GF-D8 (cell line): ENCODE results near the gene SSRP1.
"Not testable (repeated sequence)": the region's sequence is repeated elsewhere in the genome, so short reads cannot be mapped to it uniquely, and the experiment has no call there.

Source experiments
- DNase-seq: peaks from one replicate; lab custom pipeline; 2025; lab: John Stamatoyannopoulos, UW

Gene SSRP1

DNA sequence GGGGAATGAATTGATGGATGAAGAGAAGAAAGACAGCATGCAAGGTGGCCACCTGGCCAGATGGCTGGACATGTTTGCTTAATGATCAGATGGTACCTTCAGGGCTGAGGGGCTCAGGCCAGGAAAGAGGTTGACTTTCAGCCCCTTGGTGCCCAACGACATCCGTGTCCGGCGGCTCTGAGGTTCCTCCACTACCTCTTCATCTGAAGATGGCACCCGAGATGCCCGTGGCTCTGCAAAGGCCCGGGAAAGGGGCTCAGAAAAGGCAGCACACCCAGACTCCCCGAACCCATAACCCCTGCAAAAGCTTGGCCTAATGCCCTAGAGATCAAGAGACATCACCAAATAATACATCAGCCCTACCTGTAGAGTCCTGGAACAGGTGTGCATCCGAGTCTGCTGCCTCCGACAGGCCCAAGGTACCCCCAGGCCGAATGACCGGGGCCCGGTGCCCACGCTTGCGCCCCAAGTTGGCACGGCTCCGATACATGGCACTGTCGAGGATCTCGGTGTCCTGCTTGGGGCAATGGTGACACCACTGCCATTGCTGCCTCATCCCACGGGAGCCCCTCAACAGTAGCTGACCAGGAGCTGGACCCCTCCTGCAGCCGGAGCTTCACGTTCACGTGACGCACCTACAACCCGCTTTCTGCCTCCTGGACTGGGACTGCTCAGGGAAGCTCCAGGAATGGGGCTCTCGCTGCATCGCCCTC is 33.8 kb downstream of the SSRP1 start:
- no peak for DNase-seq

DNA sequence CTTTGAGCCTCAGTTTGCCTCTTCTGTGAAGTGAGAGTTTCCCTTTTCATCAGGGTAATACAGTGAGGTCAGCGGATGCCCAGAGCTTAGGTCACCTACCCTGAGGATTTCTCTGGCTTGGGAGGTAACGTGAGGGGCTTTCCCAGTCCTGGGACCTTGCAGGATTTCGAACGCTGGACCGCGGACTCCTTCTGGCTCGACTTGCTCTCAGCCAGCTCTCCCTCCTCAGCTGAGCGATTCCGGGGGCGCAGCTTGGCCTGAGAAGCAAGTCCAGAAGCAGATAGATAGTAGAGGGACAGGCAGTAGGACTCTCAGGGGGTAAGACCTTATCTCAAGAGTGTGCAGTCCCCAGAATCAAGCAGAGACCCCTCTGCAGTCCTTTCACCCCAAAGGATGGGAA is 34.9 kb downstream of the SSRP1 start:
- DNase-seq: no peak

- DNase-seq: no peak
These were observed 36.4 kb downstream of the SSRP1 start for GRCh38 chr11:57299150-57299737.

DNA sequence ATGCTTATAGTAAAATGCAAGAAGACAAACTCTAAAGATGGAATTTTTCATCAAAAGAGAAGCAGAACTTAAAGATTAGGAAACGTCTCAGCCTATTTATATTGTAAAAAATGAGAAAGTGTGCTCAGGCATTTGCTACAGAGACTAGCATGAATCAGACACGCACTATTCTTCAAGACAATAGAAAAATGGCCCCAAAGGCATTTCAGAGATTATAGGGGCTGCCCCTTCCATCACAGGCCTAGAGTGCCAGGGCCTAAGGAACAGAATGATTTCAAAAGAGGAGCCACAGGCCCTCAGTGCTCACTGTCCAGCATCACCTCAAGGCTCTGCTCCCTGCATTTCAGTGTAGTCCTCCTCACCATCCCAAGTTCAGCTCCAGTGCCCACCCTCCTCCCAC is 38.5 kb downstream of the SSRP1 start:
- DNase-seq: no peak

- DNase-seq: not testable (repeated sequence)
These were observed 39.5 kb downstream of the SSRP1 start for GRCh38 chr11:57296205-57296604.

DNA sequence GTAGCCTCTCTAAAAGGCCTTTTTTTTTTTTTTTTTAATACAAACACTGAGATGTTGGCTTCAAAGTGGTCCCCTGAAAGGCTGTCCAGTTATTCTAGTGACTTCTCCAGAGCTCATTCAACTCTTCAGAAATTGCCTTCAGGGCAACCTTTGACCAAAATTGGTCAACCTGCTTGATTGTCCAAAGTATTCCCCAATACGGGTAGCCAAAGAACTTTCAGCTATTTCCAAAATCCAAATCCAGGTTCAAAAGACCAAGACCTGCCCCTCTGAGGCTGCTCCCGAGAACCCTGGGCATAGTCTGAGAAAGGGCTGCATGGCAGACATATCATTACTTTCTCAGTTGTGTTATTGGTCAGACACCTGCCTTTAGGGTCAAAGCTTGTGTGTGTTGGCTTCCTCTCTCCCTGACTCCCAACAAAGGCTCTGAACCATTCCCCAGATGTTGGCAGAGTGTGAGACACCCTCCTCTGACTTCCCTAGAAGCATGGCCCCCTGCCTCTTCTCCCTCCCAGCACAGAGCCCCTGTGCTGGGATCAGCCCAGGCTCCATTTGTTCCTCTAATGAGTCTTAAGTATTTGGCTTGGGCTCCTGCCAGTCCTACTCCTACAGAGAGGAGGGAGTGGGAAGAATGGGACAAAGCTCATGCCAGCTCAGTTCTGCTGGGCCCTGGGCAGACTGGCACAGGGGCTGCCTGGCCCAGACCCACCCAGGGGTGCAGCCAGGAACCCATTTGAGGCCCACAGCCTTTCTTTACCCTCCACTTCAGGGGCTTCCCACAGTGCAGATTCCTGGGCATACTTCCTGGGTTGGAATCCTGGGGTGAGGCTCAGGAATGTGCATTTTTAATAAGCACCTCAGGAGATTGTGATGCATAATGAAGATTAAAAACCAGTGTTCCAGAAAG is 41.2 kb downstream of the SSRP1 start:
- DNase-seq: no peak

- no peak for DNase-seq
These were observed 45.4 kb downstream of the SSRP1 start for GRCh38 chr11:57290288-57290687.

DNA sequence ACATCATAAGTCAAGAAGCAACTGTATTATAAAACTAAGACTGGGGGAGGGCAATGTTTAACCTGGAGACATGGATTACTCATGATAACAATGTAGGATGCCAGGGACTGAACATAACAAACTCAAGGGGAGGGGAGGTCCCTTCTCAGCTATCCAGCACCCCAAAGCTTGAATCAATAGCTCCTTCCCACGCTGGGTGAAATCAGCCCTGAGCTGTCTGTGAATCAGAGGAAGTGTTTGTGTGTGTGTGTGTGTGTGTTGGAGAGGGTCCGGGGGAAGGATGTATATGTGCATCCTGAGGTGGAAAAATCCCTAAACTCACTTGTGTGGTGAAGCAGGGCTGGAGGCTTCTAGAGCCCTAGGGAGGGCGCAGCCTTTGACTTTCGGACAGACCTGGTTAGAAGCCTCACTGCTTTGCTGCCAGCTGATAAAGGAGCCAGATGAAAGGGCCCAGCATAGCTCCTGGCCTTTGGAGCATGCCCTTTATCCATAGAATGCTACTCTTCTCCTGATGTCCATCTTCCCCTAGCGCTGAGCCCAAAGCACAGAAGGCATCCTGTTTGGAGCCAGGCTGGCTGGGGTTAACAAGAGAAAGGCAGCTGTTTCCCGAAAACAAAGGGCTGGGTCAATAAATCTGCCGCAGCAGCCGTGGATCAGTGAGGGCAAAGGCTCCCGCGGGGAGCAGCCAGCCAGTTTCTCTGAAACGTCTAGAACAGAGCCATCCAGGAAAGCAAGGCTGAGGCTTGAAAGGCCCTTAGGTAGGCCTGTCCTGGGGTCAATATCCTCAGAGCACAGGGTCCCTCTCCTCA is 46.7 kb downstream of the SSRP1 start:
- no peak for DNase-seq

DNA sequence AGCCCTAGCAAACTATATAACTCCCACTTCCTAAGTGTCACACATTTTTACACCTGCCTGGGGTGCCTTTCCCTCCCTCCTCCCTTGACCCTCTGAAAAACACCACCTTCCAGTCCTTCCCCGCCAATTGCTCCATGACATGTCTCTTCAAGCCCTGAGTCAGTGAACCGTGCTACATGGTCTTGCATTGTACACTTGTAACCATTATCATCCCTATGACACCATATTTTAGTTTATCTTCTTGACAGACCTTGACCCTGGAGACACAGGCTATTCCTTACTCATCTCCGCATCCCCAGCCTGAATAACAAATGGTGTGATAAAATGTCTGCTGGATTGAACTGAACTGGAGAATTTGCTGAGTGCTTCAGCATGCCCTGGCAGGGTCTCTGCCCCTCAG is 47.8 kb downstream of the SSRP1 start:
- no peak for DNase-seq

- no peak for DNase-seq
These were observed 52.3 kb downstream of the SSRP1 start for GRCh38 chr11:57283231-57283990.

GRCh38 chr11:57281546-57281945 is 54.1 kb downstream of the SSRP1 start:
- not testable (repeated sequence) for DNase-seq

DNA sequence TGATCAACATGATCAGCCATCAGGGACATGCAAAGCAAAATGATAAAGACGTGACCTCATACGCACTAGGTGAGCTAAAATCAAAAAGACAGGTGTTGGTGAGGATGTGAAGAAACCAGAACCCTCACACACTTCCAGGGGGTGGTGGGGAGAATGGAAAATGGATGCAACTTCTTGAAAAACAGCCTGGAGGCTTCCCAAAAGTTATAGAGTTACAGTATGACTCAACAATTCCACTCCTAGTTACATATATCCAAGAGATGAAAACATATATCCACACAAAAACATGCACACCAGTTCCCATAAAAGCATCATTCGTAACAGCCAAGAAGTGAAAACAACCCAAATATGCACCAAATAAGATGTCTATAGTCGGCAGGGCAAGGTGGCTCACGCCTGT is 56.6 kb downstream of the SSRP1 start:
- no peak for DNase-seq

DNA sequence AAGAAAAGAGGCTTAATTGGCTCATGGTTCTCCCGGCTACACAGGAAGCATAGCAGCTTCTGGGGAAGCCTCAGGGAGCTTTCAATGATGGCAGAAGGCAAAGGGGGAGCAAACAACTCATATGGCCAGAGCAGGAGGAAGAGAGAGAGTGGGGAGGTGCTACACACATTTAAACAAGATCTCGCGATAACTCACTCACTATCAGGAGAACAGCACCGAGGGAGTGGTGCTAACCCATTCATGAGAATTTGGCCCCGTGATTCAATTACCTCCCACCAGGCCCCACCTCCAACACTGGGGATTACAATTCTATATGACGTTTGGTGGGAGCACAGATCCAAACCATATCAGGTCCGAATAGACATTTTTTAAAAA is 57.0 kb downstream of the SSRP1 start:
- DNase-seq: no peak

GRCh38 chr11:57277845-57278720 is 57.6 kb downstream of the SSRP1 start:
- no peak for DNase-seq

DNA sequence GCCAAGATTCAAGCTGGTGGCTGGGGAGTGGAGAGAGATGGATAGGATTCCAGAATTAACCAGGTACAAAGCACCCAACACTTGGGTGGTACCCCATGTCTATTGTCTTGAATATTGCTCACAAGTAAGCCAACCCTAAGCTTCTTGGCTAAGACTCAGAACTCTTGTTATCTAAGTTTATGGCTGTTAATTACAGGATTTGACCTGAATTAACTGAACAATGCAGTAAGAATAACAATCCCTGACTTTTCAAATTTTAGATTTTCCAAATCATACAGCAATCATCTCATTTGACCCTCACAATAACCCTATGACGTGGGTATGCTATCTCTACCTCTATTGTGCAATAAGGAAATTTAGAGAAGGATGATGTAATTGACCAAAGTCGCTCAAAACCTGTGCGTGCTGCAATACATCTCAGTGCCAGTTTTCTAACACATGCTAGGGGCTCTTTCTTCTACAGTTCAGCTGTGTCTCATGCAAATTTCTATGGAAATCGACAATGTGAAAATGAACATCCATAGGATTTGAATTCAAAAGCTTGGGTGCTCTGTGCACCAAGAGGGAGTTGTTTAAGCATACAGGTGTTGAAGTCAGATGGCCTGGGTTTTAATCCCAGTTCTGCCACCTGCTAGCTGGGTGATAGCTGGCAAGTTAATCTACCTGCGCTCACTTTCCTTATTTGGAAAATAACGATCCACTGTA is 58.6 kb downstream of the SSRP1 start:
- no peak for DNase-seq

DNA sequence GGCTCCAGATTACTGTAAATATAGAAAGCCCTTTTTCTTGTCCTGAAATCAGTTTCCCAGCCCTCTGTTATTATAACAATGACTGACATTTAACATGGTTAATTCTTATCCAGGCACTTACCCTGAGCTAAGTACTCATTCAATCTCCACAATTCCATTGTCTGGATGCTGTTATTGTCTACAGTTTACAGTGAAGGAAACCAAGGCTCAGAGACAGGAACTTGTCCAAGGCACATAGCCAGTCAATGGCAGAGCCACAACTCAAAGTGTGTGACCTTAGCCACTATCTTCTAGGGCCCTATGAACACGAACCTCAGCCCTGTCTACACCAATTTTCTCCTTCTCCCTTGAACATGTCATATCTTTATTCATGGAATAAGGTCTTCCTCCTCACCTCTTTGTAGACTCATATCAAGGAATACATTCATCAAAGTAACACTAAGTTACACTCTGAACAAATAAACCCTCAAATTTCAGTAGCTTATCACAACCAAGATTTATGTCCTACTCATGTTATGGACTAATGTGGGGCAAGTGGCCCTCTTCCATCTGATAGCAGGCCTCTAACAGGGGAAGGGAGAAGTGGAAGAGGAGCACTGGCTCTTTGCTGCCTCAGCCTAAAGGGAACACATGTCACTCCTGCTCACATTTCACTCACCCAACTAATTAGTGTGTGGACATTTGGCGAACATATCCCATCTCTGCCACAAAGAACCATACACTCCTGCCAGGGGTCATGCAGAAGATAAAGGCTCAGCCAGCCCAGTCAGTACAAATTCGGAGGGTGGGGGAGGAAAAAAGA is 59.3 kb downstream of the SSRP1 start:
- DNase-seq: no peak
